Panc1 (cell line): ENCODE measurements around the gene PAX5.

Experiments
- POLR2AphosphoS5 ChIP-seq: IDR thresholded peaks from 2 replicates; pipeline ENCODE4 v1.6.1; 2012; ENCODE audit warnings: mild to moderate bottlenecking, low read depth, low read length, moderate library complexity
- TF ChIP-seq, protein P1 (sequence below): fragments of 450-650 bp; IDR thresholded peaks from 2 replicates; pipeline ENCODE4 v1.5.1; 2017; ENCODE audit warnings: mild to moderate bottlenecking

DNA sequence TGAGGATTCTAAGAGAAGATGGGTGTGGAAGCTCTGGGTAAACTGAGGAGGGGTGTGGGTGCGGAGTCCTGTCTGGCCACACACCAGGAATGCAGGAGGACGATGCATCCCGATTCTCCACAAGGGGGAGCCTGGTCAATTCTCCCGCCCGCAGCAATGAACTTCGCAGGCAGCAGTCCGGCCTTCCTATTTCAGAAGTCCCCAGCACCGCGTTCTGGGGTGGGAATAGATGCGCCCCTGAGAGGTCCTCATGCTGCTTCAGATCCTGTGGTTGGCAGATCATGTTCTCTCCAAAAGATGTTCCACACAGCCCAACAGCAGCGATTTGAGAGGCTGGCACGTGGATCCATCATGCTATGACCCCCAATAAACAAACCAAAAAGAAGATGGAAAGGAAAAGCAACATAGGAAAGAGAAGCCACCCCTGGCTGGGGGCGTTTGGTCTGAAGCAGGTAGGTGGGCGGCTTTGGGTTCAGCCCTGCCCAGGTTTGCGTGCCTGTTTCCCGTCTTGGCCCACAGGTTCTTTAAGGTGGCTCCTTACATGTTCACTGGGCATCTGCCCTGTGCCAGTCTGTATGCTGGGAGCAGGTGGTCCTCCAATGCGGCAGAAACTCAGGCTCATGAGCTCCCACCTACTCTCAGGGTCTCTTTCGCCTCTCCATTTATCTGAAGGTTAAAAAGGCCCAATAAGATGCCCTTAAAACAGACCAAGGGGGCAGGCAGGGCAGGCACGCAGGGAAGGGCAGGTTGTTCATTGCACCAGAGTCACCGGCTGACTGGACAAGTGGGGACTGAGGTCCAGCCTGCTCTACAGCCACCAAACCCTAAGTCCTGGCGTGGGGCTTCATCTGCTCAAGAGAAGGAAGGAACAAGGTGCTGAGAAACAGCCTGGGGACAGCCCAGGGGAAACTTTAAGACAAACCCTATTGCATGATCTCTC, 171.6 kb downstream of the PAX5 start:
- TF ChIP-seq, protein P1, sequence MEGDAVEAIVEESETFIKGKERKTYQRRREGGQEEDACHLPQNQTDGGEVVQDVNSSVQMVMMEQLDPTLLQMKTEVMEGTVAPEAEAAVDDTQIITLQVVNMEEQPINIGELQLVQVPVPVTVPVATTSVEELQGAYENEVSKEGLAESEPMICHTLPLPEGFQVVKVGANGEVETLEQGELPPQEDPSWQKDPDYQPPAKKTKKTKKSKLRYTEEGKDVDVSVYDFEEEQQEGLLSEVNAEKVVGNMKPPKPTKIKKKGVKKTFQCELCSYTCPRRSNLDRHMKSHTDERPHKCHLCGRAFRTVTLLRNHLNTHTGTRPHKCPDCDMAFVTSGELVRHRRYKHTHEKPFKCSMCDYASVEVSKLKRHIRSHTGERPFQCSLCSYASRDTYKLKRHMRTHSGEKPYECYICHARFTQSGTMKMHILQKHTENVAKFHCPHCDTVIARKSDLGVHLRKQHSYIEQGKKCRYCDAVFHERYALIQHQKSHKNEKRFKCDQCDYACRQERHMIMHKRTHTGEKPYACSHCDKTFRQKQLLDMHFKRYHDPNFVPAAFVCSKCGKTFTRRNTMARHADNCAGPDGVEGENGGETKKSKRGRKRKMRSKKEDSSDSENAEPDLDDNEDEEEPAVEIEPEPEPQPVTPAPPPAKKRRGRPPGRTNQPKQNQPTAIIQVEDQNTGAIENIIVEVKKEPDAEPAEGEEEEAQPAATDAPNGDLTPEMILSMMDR = no peak
- TF ChIP-seq POLR2AphosphoS5 = no peak
